CD4-positive, alpha-beta T cell treated with Interferon gamma for 1 hour (primary cell): Measurements from ENCODE around the gene RNF223.
"Not testable (repeated sequence)": the region's sequence is repeated elsewhere in the genome, so short reads cannot be mapped to it uniquely, and the experiment has no call there.

Experiments
- DNase-seq: peaks from one replicate; pipeline ENCODE4 v3.0.0-alpha.2; 2020

Gene RNF223

DNA sequence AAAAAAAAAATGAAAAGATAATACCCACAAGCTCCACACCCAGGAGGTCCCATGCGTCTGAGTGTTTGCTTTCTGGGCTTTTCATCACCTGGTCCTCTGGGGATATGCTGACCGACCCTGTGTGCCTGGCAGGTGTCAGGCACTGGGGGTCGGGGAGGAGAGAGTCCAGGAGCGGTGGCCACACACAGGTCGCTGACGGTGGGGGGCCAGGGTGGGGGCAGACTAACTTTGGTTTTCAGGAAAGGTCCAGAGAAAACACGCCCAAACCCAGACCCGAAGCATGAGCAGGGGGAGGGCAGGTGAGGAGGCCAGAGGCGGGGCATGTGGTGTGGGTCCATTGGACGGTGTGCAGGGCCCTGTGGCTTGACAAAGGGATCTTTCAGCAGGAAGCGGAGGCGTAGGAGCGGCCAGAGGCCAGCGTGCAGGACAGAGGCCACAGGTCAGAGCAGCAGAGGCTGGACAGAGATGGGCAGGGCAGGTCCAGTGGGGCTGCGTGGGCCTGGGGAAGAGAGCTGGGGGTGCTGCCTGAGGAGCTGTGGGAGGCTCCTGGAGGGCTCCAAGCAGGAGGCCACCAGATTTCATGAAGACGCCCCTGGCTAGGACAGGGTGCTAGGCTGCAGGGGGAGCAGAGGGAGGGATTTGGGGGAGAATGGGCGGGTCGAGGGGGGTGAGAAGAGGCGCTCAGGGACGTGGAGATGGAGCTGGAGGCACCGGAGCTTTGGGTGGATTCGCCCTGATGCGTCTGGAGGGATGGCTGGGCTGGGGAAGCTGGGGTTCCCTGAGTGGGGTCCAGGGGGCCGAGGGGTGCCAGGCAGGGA is 15.8 kb downstream of the RNF223 start:
- no peak for DNase-seq

- not testable (repeated sequence) for DNase-seq
Observed at GRCh38 chr1:1057769-1058087, 16.4 kb downstream of the RNF223 start.

DNA sequence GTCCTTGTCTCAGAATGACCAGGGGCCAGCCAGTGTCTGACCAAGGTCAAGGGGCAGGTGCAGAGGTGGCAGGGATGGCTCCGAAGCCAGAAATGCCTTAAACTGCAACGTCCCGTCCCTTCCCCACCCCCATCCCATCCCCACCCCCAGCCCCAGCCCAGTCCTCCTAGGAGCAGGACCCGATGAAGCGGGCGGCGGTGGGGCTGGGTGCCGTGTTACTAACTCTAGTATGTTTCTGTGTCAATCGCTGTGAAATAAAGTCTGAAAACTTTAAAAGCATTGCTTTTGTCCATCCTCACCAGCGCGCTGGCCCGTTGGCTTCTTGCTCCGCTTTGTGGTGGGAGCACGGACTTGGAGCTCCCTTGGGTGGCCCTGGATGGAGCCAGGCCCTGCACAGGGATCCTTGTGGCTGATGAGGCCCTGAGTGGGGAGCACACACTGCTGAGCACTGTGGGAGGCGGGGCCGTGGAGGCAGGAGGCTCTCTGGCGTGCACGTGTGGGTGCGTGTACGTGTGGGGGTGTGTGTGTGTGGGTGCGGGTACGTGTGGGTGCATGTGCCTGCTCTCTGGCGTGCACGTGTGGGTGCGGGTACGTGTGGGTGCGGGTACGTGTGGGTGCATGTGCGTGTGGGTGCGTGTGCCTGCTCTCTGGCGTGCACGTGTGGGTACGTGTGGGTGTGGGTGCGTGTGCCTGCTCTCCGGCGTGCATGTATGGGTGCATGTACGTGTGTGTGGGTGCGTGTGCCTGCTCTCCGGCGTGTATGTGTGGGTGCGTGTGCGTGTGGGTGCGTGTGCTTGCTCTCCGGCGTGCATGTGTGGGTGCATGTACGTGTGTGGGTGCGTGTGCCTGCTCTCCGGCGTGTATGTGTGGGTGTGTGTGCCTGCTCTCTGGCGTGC is 18.0 kb downstream of the RNF223 start:
- no peak for DNase-seq

DNA sequence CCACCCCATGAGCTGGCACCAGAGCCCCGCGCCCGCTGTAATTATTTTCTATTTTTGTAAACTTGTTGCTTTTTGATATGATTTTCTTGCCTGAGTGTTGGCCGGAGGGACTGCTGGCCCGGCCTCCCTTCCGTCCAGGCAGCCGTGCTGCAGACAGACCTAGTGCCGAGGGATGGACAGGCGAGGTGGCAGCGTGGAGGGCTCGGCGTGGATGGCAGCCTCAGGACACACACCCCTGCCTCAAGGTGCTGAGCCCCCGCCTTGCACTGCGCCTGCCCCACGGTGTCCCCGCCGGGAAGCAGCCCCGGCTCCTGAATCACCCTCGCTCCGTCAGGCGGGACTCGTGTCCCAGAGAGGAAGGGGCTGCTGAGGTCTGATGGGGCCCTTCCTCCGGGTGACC is 19.1 kb downstream of the RNF223 start:
- DNase-seq, result no peak

- DNase-seq, result no peak
Observed at GRCh38 chr1:1054099-1054700, 19.9 kb downstream of the RNF223 start.

DNA sequence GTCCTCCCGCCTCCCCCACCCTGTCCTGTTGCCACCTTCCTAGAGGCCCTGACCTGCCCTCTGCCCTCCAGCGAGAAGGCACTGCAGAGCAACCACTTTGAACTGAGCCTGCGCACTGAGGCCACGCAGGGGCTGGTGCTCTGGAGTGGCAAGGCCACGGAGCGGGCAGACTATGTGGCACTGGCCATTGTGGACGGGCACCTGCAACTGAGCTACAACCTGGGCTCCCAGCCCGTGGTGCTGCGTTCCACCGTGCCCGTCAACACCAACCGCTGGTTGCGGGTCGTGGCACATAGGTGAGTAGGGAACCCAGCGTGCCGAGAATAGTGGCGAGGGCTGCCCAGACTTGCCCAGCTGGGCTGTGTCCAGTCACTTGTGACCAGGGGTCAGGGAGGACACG is 20.4 kb downstream of the RNF223 start:
- DNase-seq, result no peak

DNA sequence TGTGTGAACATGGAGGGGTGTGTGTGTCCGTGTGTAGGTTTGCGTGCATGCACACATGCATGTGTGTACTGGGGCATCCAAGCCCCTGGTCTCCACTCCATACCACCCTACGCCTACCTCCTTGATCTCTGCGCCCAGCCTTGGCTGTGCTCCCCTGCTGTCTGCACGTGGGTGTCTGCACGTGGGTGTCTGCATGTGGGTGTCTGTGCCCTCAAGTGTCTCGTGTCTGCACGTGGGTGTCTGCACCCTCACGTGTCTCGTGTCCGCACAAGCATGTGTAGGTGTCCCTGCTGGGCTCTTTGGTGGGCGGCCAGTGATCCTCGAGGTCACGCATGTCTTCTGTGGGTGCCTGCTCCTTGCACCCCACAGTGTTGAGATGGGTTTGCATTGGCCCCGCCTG is 21.1 kb downstream of the RNF223 start:
- no peak for DNase-seq

DNA sequence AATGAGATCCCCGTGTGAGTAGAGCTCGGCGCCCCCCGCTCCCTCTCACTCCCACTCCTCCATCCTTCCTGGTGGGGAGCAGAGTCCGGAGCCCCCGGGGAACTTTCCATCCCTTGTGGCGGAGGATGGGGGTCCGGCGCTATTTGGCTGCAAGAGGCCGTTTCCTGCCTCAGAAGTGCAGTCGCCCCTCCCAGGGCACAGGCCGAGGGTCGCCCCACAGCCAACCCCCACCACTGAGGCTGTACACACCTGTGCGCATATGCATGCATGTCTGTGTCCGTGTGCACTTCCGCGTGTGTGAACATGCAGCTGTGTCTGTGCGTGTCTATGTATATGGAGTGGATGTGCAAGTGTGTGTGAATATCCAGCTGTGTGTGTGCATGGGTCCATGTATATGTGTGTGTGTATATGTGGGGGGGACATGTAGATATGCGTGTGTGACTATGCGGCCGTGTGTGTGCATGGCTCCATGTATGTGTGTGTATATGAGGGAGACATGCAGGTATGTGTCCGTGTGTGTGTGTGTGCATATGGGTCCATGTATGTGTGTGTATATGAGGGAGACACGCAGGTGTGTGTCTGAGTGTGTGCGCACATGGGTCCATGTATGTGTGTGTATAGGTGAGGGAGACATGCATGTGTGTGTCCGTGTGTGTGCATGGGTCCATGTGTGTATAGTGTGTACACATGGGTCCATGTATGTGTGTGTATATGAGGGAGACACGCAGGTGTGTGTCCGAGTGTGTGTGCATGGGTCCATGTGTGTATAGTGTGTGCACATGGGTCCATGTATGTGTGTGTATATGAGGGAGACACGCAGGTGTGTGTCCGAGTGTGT is 21.9 kb downstream of the RNF223 start:
- no peak for DNase-seq

DNA sequence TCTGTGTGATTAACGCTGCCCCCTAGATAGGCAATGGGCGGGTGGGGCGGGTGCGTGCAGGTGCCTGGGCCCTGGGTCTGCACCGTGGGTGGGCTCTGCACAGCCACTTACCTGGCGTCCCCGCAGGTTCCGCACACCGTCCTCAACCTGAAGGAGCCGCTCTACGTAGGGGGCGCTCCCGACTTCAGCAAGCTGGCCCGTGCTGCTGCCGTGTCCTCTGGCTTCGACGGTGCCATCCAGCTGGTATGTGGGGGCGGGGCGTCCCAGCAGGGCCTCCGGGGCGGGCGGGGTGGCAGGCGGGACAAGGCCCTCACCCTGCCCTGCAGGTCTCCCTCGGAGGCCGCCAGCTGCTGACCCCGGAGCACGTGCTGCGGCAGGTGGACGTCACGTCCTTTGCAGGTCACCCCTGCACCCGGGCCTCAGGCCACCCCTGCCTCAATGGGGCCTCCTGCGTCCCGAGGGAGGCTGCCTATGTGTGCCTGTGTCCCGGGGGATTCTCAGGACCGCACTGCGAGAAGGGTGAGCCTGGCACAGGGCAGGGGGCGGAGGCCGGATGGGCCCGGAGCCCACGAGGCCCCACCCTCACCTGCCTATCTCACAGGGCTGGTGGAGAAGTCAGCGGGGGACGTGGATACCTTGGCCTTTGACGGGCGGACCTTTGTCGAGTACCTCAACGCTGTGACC is 22.8 kb downstream of the RNF223 start:
- no peak for DNase-seq

- DNase-seq, result no peak
Observed at GRCh38 chr1:1050577-1051052, 23.5 kb downstream of the RNF223 start.

DNA sequence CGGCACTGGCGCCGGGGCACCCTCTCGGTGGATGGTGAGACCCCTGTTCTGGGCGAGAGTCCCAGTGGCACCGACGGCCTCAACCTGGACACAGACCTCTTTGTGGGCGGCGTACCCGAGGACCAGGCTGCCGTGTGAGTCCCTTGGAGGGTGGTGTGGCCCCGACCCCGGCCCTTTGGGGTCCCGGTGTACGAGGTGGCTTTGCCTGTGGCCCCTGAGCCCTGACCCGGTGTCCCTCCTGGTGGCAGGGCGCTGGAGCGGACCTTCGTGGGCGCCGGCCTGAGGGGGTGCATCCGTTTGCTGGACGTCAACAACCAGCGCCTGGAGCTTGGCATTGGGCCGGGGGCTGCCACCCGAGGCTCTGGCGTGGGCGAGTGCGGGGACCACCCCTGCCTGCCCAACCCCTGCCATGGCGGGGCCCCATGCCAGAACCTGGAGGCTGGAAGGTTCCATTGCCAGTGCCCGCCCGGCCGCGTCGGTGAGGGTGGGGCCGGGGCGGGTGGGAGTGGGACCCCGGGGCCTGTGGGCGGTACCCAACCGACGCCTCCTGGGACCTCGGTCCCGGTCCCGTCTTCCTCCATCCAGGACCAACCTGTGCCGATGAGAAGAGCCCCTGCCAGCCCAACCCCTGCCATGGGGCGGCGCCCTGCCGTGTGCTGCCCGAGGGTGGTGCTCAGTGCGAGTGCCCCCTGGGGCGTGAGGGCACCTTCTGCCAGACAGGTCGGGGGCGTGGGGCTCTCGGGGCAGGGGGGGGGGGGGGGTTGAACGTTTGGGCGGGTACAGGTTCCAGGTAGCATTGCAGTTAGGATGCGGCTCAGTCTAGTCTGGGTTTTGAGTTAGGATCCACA is 24.6 kb downstream of the RNF223 start:
- DNase-seq, result no peak

DNA sequence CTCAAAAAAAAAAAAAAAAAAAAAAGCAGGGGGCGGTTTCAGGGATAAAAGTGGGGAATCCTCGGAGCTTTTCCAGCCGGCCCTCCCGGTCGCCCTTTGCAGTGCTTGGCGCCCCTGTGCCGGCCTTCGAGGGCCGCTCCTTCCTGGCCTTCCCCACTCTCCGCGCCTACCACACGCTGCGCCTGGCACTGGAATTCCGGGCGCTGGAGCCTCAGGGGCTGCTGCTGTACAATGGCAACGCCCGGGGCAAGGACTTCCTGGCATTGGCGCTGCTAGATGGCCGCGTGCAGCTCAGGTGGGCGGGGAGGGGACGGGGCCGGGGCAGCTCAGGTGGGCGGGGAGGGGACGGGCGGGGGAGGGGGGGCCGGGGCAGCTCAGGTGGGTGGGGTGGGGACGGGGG is 25.3 kb downstream of the RNF223 start:
- DNase-seq, result no peak

- no peak for DNase-seq
Observed at GRCh38 chr1:1047963-1048362, 26.1 kb downstream of the RNF223 start.

GRCh38 chr1:1047407-1047806 is 26.7 kb downstream of the RNF223 start:
- DNase-seq, result no peak

- DNase-seq, result no peak
Observed at GRCh38 chr1:1046767-1047166, 27.3 kb downstream of the RNF223 start.

DNA sequence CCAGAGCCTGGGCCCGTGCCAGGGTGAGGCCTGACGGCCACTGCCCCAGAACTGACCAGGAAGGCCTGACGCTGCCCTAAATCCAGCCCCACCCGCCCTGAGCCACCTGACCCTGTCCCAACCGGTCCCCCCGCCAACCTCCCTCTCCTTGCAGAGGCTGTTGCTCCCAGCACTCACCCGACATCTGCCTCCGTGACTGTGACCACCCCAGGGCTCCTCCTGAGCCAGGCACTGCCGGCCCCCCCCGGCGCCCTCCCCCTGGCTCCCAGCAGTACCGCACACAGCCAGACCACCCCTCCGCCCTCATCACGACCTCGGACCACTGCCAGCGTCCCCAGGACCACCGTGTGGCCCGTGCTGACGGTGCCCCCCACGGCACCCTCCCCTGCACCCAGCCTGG is 27.9 kb downstream of the RNF223 start:
- DNase-seq, result no peak

GRCh38 chr1:1045129-1045528 is 29.0 kb downstream of the RNF223 start:
- no peak for DNase-seq

GRCh38 chr1:1044455-1045078 is 29.5 kb downstream of the RNF223 start:
- DNase-seq, result no peak

DNA sequence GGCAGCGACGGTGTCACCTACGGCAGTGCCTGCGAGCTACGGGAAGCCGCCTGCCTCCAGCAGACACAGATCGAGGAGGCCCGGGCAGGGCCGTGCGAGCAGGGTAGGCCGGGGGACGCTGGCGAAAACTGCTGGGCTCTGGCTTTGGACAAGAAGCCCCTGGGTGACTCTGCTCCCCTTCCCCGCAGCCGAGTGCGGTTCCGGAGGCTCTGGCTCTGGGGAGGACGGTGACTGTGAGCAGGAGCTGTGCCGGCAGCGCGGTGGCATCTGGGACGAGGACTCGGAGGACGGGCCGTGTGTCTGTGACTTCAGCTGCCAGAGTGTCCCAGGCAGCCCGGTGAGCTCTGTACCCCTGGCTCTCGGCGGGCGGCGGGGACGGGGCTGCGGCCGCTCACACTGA is 30.2 kb downstream of the RNF223 start:
- DNase-seq, result no peak

- no peak for DNase-seq
Observed at GRCh38 chr1:1043411-1043810, 30.7 kb downstream of the RNF223 start.

GRCh38 chr1:1042835-1043234 is 31.3 kb downstream of the RNF223 start:
- no peak for DNase-seq
